GM19023 (cell line): ENCODE data around the gene PATL2.
"Not testable (repeated sequence)": the region's sequence is repeated elsewhere in the genome, so short reads cannot be mapped to it uniquely, and the experiment has no call there.

ENCODE experiments used
- ATAC-seq: cut with Tn5 transposase; IDR thresholded peaks from one replicate; pipeline ENCODE4 v1.9.1; 2021; ENCODE audit warnings: mild to moderate bottlenecking, moderate library complexity; ENCODE audit not compliant: unreplicated experiment

Gene PATL2

GRCh38 chr15:44654858-44655257 is 56.3 kb downstream of the PATL2 start:
- no peak for ATAC-seq

DNA sequence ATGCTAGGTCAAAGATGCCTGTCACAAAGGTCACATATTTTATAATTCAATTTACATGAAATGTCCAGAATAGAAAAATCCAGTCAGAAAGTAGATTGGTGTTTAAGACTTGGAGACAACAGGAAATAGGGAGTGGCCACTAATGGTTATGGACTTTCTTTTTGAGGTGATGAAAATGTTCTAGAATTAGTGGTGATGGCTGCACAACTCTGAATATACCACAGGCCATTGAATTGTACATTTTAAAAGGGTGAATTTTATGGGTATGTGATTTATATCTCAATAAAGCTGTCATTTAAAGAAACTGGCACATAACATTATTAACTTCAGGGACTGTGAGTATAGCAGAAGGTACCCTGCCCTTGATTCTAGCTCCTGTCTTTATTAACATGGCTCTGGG is 63.5 kb downstream of the PATL2 start:
- no peak for ATAC-seq

DNA sequence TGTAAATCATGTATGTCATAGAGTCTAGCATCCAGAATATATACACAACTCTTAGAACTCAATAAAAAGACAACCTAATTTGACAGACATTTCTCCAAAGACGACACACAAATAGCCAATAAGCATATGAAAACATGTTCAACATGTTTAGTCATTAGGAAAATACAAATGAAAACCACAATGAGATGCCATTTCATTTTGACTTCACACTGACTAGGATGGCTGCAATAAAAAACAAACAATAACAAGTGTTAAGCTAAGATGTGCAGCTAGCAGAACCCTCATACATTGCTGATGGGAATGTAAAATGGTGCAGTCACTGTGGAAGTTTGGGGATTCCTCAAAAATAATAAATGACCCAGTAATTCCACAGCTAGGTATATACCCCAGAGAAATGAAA is 64.1 kb downstream of the PATL2 start:
- no peak for ATAC-seq

DNA sequence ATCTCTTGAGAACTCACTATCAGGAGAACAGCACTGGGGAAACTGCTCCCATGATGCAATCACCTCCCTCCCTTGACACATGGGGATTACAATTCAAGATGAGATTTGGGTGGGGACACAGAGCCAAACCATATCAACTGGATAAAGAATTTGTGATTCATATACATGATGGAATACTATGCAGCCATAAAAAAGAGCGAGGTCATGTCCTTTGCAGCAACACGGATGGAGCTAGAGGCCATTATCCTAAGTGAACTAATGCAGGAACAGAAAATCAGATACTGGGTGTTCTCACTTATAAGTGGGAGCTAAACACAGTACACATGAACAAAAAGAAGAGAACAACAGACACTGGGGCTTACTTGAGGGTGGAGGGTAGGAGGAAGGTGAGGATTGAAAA is 64.7 kb downstream of the PATL2 start:
- no peak for ATAC-seq

GRCh38 chr15:44641651-44642050 is 69.5 kb downstream of the PATL2 start:
- no peak for ATAC-seq

GRCh38 chr15:44636976-44637375 is 74.1 kb downstream of the PATL2 start:
- no peak for ATAC-seq

- ATAC-seq: no peak
Measured at GRCh38 chr15:44633603-44634002, 77.5 kb downstream of the PATL2 start.

DNA sequence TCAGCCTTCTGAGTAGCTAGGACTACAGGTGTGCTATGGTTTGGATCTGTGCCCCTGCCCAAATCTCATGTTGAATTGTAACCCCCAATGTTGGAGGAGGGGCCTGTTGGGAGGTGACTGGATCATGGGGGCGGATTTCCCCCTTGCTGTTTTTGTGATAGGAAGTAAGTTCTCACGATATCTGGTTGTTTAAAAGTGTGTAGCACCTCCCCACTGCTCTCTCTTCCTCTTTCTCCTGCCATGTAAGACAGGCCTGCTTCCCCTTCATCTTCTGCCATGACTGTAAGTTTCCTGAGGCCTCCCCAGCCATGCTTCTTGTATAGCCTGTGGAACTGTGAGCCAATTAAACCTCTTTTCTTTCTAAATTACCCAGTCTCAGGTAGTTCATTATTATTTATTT is 85.8 kb downstream of the PATL2 start:
- not testable (repeated sequence) for ATAC-seq

GRCh38 chr15:44623178-44623577 is 87.9 kb downstream of the PATL2 start:
- no peak for ATAC-seq

DNA sequence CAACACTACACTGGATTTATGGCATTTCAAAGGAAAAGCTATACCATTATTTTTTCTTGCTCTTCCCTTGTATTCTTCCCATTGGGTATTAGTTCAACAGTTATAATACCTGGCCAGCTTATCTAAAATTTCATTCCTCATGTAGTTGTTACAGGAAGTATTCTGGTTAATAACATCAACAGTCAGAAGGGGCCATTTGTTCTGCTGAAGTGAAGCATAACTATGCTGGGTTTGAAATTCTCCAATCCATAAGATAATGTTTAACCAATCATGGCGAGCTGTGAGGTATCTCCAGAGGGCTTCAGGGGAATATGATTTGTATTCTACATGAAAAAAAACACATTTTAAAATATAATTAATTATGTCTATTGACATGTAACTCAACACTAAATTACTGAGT is 91.0 kb downstream of the PATL2 start:
- no peak for ATAC-seq

DNA sequence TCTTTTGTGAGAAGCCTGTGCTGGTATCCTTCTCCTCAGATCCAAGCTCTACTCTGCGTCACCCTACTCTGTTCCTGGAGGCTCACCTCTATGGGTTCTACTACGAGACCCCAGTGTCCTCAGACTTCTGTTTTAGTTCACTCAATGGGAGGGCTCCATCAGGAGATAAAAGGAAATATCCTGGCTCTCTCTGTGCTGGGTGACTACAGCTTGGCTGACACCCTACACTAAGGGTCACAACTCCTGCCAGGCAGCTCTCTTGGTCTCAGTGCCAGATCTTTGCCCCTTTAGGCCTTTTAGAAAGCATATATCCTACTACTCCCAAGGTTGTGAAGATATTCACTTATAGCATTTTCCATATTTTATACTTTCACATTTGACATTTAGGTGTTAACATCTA is 94.1 kb downstream of the PATL2 start:
- ATAC-seq: no peak
